NCI-H1694 treated with DMSO at 0.1 percent for 48 hours (cell line): ENCODE data around the gene FNDC8.
"Not testable (repeated sequence)": the region's sequence is repeated elsewhere in the genome, so short reads cannot be mapped to it uniquely, and the experiment has no call there.

ENCODE experiments used
- DNase-seq: peaks from one replicate; lab custom pipeline; 2025; lab: John Stamatoyannopoulos, UW

FNDC8 gene

GRCh38 chr17:35144840-35145239 lies 23.4 kb downstream of the FNDC8 start:
- DNase-seq: no peak

DNA sequence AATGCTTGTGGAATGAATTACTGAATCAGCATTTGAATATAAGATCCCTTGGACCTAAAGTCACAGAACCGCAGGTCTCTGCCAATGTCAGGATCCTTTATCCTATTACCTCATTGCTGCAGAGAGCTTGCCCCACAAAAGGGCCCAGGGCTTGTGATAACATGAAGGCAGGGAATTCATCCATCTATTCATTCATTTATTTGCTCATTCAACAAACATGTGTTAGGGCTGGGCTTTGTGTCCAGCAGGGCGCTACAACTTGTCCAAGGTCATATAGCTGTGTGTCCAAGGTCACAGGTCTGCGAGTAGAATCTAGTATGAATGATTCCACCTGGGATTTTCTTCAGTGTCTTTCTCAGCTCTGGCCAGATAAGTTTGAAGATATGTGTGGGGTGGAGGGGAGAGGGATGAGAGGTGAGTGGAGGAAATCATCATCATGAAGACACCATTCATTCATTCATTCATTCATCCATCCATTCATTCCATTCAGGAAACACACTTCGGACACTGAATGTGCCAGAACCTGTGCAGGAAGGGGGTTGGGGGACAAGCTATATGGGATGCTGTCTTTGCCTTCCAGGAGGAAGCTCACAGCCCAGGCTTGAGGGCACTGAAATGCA lies 24.9 kb downstream of the FNDC8 start:
- no peak for DNase-seq

DNA sequence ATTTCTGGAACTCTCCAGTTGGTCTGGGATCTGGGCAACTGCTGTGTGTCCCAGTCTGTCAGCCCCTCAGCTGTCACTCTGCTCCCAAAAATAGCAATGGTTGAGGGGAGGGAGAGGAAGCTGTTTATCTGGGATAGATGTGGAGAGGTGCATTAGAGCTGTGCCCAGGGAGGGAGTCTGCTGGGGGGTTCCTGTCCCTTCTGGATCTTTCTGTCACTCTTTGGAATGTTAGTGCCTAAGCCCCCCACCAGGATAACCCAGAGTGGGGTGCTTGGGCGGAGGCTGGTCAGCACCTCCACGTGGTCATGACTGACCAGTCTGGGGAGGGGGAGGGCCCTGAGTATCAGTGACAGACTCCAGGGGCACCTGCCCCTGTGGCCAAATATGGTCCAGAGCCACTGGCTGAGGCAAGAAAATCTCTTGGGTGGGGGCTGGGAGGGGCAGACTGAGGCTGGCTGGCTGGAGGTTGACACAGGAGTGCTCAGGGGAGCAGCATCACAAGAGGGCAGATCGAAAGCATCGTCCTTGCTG lies 26.0 kb downstream of the FNDC8 start, which contains the start of gene UNC45B:
Gene UNC45B (plus strand): TSS at position 443 of the 531 bp plus-strand sequence. CDS start 447 bp downstream, outside the sequence.
- no peak for DNase-seq

DNA sequence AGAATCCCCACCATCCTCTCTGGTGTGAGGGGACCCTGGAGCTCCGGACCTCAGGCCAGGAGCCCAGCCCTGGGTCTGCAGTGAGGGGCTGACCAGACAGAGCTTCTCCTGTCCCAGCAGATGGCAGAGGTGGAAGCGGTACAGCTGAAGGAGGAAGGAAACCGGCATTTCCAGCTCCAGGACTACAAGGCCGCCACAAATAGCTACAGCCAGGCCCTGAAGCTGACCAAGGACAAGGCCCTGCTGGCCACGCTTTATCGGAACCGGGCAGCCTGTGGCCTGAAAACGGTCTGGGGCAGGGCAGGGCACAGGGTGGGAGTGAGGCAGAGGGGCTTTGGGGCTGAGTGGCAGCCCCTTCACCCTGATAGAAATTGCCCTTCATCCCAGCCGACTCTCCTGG lies 26.7 kb downstream of the FNDC8 start:
- no peak for DNase-seq

GRCh38 chr17:35149941-35150340 lies 28.5 kb downstream of the FNDC8 start:
- no peak for DNase-seq

DNA sequence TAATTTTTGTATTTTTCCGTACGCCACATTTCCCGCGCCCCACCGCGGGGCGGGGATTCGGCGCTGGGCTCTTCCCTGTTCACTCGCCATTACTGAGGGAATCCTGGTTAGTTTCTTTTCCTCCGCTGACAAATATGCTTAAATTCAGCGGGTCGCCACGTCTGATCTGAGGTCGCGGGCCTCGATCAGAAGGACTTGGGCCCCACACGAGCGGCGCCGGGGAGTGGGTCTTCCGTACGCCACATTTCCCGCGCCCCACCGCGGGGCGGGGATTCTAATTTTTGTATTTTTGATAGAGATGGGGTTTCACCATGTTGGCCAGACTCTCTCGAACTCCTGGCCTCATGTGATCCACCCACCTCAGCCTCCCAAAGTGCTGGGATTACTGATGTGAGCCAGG lies 29.7 kb downstream of the FNDC8 start:
- DNase-seq: not testable (repeated sequence)

- no peak for DNase-seq
These were observed 31.2 kb downstream of the FNDC8 start for GRCh38 chr17:35152421-35153140.

DNA sequence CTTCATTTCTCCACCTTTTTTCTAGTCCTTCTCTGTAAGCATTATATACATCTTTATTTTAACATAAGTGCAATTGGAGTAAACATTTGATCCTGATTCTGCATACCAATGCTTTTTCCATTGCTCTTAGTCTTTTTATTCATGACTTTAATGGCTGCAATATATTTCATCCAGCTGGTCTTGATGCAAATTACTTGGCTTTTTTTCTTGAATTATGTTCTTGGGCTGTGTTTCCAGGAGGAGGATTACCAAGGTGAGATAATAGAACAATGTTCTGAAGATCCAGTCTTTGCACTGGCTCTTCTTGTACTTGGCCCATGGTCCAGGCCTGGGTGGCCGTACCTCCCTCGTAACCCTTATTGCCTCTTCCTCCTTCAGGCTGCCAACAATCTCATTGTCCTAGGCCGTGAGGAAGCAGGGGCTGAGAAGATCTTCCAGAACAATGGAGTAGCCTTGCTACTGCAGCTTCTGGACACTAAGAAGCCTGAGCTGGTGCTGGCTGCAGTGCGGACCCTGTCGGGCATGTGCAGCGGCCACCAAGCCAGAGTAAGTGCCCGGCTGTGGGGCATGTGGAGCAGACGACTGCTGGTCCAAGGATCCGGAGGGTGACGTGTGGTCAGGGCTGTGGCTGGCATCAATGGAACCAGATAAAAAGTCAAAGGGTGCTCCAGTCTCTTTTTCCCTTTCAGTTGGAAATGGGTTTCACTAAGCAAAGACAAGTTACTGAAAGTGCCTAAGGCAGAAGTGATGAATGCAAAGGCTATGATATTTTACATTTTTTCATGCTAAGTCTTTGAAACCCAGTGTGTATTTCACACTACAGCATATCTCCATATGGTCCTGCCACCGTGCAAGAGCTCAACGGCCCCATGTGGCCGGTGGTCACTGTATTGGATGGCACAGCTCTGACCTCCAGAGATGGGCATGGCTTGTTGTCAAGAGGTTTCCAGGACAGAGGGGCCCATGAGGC lies 33.1 kb downstream of the FNDC8 start:
- no peak for DNase-seq

DNA sequence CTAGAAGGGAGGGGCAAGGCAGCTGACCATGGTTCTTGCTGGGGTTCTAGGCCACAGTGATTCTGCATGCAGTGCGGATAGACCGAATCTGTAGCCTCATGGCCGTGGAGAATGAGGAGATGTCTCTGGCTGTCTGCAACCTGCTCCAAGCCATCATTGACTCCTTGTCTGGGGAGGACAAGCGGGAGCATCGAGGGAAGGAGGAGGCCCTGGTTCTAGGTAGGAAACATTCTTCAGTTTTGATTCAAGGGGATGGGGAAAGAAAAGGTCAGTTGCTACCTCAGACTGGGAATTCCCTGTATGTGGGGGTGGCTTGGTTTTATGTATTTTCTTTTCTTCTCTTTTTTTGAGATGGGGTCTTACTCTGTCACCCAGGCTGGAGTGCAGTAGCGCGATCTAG lies 33.8 kb downstream of the FNDC8 start:
- DNase-seq: no peak

DNA sequence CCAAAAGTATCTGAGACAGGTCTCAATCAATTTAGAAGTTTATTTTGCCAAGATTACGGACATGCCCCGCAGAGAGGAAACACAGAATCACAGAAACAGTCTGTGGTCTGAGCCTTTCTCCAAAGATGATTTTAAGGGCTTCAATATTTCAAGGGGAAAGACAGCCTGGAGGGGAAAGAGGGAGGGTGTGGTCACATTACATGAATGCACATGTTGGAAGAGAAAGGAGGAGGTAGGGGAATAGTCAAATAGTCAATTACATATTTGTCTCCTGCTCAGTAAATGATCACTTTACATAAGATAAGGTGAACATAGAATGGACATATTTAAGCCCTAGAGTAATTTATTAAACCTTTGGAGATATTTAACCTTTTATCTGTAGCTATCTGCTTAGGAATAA lies 38.5 kb downstream of the FNDC8 start:
- no peak for DNase-seq

GRCh38 chr17:35160354-35161201 lies 39.2 kb downstream of the FNDC8 start:
- DNase-seq: no peak

GRCh38 chr17:35161281-35161761 lies 39.9 kb downstream of the FNDC8 start:
- DNase-seq: no peak

- no peak for DNase-seq
These were observed 41.3 kb downstream of the FNDC8 start for GRCh38 chr17:35162755-35163154.

DNA sequence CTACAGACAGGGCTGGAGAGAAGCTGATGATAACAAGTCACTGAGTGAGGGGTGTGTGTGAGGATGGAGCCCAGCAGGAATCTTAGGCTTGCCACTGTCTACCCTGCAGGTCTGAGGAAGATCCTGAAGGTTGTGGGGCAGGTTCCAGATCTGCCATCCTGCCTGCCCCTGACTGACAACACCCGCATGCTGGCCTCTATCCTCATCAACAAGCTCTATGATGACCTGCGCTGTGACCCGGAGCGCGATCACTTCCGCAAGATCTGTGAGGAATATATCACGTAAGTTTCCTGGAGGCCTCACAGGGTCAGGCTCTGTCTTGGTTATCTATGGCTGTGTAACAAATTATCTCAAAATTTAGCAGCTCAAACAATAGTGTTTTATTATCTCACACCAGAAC lies 42.5 kb downstream of the FNDC8 start:
- DNase-seq: no peak

- DNase-seq: no peak
These were observed 43.3 kb downstream of the FNDC8 start for GRCh38 chr17:35164716-35165115.

DNA sequence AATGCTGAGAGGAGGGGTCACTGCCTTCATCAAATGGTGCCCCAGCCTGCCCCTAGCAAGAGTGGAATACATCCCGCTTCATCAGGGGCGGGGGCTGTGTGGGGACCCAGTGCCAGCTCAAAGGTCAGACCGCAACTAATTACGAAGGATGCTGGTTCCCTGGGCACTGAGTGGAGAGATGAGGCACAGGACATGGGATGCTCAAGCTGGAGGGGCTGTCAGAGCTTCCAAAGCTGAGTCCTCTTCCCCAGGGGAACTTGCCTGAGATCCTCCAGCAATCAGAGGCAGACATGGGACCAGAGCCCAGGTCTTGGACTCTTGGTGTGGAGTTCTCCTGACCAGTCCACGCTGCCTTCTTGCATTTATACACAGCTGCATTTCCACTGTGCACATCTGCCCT lies 45.1 kb downstream of the FNDC8 start:
- no peak for DNase-seq

- DNase-seq: no peak
These were observed 45.6 kb downstream of the FNDC8 start for GRCh38 chr17:35167046-35167445.

DNA sequence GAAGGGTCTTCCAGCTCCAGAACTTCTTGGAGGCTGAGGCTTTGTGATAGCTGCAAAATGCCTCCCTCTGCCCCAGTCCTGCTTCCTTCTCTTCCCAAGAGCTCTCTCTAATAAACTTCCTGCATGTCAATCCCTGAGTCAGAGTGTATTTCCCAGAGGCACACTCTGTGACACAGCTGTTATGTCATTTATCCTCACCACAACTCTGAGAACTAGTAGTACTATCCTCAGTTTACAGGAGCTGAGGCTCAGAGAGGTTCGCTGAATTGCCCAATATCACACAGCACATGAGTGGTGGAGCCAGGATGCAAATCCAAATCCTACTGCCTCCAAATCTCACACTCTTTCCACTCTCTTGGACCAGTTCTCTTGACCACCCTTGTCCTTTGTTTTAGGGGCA lies 46.3 kb downstream of the FNDC8 start:
- DNase-seq: no peak

- no peak for DNase-seq
These were observed 48.5 kb downstream of the FNDC8 start for GRCh38 chr17:35169835-35170363.

DNA sequence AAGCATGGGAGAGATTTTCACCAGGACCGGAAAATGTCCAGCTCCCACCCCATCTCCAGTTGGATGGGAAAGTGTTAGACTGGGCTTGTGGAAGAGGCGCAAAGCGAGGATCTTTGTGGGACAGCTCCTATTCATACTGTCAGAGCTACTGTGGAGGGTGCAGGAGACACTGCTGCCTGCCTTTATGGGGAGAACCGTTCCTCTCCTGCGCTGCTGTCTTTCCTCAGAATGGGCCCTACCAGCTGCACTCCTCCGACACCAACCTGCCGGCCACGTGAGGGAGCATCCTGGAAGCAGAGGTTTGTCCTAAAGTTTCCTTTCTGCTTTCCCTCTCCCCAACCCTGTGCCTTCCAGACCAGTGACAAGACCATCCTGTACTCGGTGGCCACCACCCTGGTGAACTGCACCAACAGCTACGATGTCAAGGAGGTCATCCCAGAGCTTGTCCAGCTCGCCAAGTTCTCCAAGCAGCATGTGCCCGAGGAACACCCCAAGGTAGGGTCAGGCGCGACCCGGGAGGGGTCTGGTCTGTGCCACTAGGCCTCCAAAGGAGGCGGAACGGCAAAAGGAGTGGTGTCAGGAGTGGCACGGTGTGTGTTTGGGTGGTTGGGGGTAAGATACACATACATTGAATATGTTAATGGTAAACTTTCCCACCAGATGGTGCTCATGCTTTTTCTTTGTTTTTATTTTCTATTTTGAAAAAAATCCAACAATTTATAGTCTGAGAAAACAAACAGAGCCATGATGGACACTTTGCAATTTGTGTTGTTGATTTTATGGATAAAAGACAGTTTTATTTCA lies 49.8 kb downstream of the FNDC8 start:
- no peak for DNase-seq
